CD4-positive, CD25-positive, alpha-beta regulatory T cell (primary cell): ENCODE measurements around the gene MAP2K6. TPM values are rescaled to one million over a fixed set of nuclear protein-coding genes. Genes with fewer than 3 reads are reported as not detected.

Experiments used
- ATAC-seq, 2 donors: fragments of 150-1000 bp; cut with Tn5 transposase; one replicate each; pipeline ENCODE4 v1.10.0; 2021; ENCODE audit warnings: low read depth in 2 of 2, moderate number of reproducible peaks in 2 of 2, moderate library complexity in 1 of 2
- DNase-seq, 3 donors: peaks; one replicate each; pipeline versions ENCODE4 v3.0.0 to v3.0.0-alpha.2; 2012 to 2022; ENCODE audit warnings: mixed read lengths in 1 of 3
- H3K27ac ChIP-seq: one replicate; pipeline ENCODE4 v1.7.0; 2013; ENCODE audit warnings: mild to moderate bottlenecking, low read length; ENCODE audit not compliant: insufficient read depth, poor library complexity, severe bottlenecking
- H3K27me3 ChIP-seq: one replicate; pipeline ENCODE4 v1.7.0; 2013; ENCODE audit warnings: low read length; ENCODE audit not compliant: control insufficient read depth, insufficient read depth
- H3K36me3 ChIP-seq: one replicate; pipeline ENCODE4 v1.7.0; 2013; ENCODE audit warnings: mild to moderate bottlenecking, low read length, moderate library complexity; ENCODE audit not compliant: control insufficient read depth, insufficient read depth
- H3K4me1 ChIP-seq: 2 replicates; pipeline ENCODE4 v1.7.0; 2013; ENCODE audit warnings: mild to moderate bottlenecking, low read length; ENCODE audit not compliant: insufficient read depth, control insufficient read depth, poor library complexity, severe bottlenecking
- H3K4me3 ChIP-seq: one replicate; pipeline ENCODE4 v1.7.0; 2013; ENCODE audit warnings: low read depth, mild to moderate bottlenecking, low read length, moderate library complexity
- H3K9me3 ChIP-seq, 2 experiments: 1 replicate in 1 of 2; 2 replicates in 1 of 2; pipeline ENCODE4 v1.7.0; 2013; ENCODE audit warnings: low read length in 2 of 2, mild to moderate bottlenecking in 1 of 2, moderate library complexity in 1 of 2; ENCODE audit not compliant: control insufficient read depth in 2 of 2
- H3K27ac Mint-ChIP-seq, 3 donors: one replicate each; pipeline ENCODE4 v1.8.0; 2020 to 2022; ENCODE audit warnings: mild to moderate bottlenecking in 3 of 3, mixed read lengths in 3 of 3, moderate library complexity in 2 of 3
- H3K27me3 Mint-ChIP-seq: one replicate; pipeline ENCODE4 v1.8.0; 2022; ENCODE audit warnings: mild to moderate bottlenecking, mixed read lengths
- H3K36me3 Mint-ChIP-seq: one replicate; pipeline ENCODE4 v1.8.0; 2020; ENCODE audit warnings: mixed read lengths
- H3K4me1 Mint-ChIP-seq, 4 donors: one replicate each; pipeline ENCODE4 v1.8.0; 2020 to 2022; ENCODE audit warnings: mixed read lengths in 4 of 4, mild to moderate bottlenecking in 1 of 4
- H3K4me3 Mint-ChIP-seq, 4 donors: one replicate each; pipeline ENCODE4 v1.8.0; 2020 to 2022; ENCODE audit warnings: mild to moderate bottlenecking in 4 of 4, mixed read lengths in 4 of 4, moderate library complexity in 3 of 4
- H3K9me3 Mint-ChIP-seq, 7 donors: one replicate each; pipeline ENCODE4 v1.8.0; 2020 to 2022; ENCODE audit warnings: mixed read lengths in 7 of 7, mild to moderate bottlenecking in 3 of 7, moderate library complexity in 2 of 7
- polyA plus RNA-seq, 4 donors: library from polyadenylated mRNA; unstranded; fragments of 300-500 nt; fragmentation: Illumina TruSeq; gene quantifications; one replicate each; pipeline ENCODE4 v1.2.3, GENCODE V29; 2021
- total RNA-seq: library from RNA; stranded (reverse); gene quantifications from one replicate; pipeline ENCODE4 v1.2.3, GENCODE V29; 2022

MAP2K6 gene
- total and polyA plus RNA-seq, 5 donors from 2014 or later = 10.3 to 17.3 (median 14.0) TPM

GRCh38 chr17:69461951-69462369 lies 47.5 kb downstream of the MAP2K6 start:
- Histone ChIP-seq H3K27ac (no peak overlapping the region), H3K4me1 (no peaks in the 10 kb centered on the region), H3K27me3 (no peaks in the 10 kb centered on the region), H3K9me3 (no peaks in the 10 kb centered on the region), H3K4me3 (no peak overlapping the region), H3K36me3 (no peaks in the 10 kb centered on the region)
- Mint-ChIP-seq H3K4me3 (no peak overlapping the region), H3K9me3 (no peaks in the 10 kb centered on the region), H3K27me3 (no peaks in the 10 kb centered on the region), H3K27ac (no peak overlapping the region), H3K36me3 (peaks cover 4% of the 10 kb centered on the region), H3K4me1 (peaks cover 2 to 14% (median 8%) of the 10 kb centered on the region in 4 donors)
- no peak for ATAC-seq
- no peak for DNase-seq

DNA sequence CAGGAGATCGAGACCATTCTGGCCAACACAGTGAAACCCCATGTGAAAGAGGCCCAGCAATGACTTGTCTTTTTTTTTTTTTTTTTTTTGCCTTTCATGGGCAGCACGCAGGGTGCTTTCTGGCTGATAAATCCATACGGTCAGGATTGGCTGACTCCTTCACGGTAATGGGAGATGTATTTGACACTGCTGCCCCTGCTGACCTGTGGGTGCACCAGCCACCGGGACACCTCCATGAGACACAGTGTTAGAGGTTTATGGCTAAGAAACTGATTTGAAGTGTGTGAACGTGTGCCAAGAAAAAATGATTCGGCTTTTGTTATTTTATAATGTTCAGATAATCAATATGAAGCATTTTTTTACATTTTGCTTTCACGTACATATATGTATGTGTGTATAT lies 48.4 kb downstream of the MAP2K6 start:
- H3K4me1 ChIP-seq = no peaks in the 10 kb centered on the region
- H3K4me1 Mint-ChIP-seq = peaks cover 0 to 13% (median 6%) of the 10 kb centered on the region in 4 donors
- H3K4me3 Mint-ChIP-seq = no peak overlapping the region
- DNase-seq (no peak), ATAC-seq (no peak)
- no peak overlapping the region for H3K4me3 ChIP-seq
- H3K27me3 ChIP-seq = no peaks in the 10 kb centered on the region
- no peaks in the 10 kb centered on the region for H3K9me3 Mint-ChIP-seq
- H3K36me3 Mint-ChIP-seq = no peaks in the 10 kb centered on the region
- H3K9me3 ChIP-seq = no peaks in the 10 kb centered on the region
- H3K27ac ChIP-seq = no peak overlapping the region
- H3K27ac Mint-ChIP-seq = no peak overlapping the region
- H3K36me3 ChIP-seq = no peaks in the 10 kb centered on the region
- H3K27me3 Mint-ChIP-seq = no peaks in the 10 kb centered on the region

DNA sequence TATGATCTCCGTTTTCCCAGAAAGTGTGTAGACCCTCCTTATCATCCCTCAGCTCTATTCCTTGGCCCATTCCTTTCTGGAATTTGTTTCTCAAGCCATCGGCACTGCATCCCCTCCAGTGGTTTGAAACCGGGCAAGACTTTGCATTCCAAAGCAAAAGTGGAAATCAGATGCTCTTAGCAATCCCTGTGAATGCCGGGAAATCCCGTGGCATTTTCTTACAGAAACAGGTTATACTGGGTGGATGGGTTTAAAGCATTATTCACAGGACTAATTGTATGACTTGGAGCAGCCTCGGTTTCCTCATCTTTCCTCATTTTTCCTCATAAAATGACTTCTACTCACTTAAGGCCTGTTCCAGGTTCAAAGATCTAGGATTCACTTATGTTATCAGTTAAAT lies 52.0 kb downstream of the MAP2K6 start:
- Mint-ChIP-seq H3K4me1 (peaks cover 0 to 19% (median 8%) of the 10 kb centered on the region in 4 donors), H3K27me3 (no peaks in the 10 kb centered on the region), H3K9me3 (peaks cover 0 to 1% (median 0%) of the 10 kb centered on the region in 7 donors), H3K36me3 (peaks cover 21% of the 10 kb centered on the region), H3K4me3 (no peak overlapping the region), H3K27ac (no peak overlapping the region)
- H3K27me3 ChIP-seq = no peaks in the 10 kb centered on the region
- no peaks in the 10 kb centered on the region for H3K36me3 ChIP-seq
- no peaks in the 10 kb centered on the region for H3K4me1 ChIP-seq
- H3K27ac ChIP-seq = no peak overlapping the region
- no peaks in the 10 kb centered on the region for H3K9me3 ChIP-seq
- H3K4me3 ChIP-seq = no peak overlapping the region
- DNase-seq (no peak), ATAC-seq (no peak)

DNA sequence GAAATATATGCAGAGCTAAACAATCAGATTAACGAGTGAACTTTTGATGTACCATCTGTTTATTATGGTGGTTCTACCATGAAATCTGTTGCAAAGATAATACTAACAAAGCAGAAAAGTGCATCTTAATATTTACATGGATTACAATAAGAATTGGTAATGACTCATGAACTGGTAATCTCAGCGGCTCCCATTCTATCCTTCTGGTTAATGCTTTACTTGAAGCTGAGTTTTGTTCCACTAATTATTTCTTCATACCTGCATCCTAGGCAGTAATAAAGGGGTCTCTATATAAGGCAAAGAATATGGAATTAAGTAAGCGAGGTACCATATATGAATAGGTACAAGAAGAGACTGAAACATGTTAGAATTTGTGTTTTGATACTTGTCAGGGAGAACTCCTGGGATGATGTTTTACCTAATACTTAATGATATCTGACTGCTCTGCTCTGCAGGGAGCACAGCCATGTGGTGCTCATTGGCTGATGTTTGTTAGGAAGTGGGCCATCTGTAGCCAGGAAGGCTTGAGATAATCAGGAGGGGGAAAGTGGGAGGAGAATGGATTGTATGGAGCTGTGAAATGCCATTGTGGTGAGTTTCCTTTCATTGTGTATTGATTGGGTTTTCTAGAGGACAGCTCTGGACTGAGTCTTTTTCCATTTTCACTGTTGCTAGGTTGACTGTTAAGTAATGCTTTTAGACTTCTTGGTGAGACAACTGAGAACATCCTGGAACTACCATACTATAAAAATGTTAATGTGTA lies 52.6 kb downstream of the MAP2K6 start:
- Mint-ChIP-seq H3K9me3 (peaks cover 0 to 1% (median 0%) of the 10 kb centered on the region in 7 donors), H3K27ac (no peak overlapping the region), H3K27me3 (no peaks in the 10 kb centered on the region), H3K36me3 (peaks cover 21% of the 10 kb centered on the region), H3K4me1 (peaks cover 0 to 19% (median 8%) of the 10 kb centered on the region in 4 donors), H3K4me3 (no peak overlapping the region)
- Histone ChIP-seq H3K27me3 (no peaks in the 10 kb centered on the region), H3K27ac (no peak overlapping the region), H3K36me3 (no peaks in the 10 kb centered on the region), H3K4me3 (no peak overlapping the region), H3K4me1 (no peaks in the 10 kb centered on the region), H3K9me3 (no peaks in the 10 kb centered on the region)
- DNase-seq (no peak), ATAC-seq (no peak)

DNA sequence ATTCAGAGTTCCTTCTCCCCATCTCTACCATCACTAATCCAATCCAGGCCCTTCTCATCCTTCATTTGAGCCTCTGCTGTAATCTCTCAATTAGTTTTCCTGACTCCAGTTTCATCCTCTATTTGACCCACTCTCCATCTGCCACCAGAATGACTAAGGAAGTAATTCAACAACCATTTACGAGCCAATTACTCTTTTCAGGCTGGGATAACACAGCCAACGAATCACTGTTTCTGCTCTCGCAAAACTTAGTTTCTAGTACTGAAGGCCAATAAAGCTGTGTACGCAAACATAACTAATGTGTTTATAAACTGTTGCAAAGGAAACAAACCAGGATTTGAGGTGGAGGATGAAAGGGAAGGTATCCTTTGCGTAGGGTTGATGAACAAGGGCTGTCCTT lies 53.7 kb downstream of the MAP2K6 start:
- Histone ChIP-seq H3K4me3 (no peak overlapping the region), H3K9me3 (no peaks in the 10 kb centered on the region), H3K4me1 (no peaks in the 10 kb centered on the region), H3K27ac (no peak overlapping the region), H3K27me3 (no peaks in the 10 kb centered on the region), H3K36me3 (no peaks in the 10 kb centered on the region)
- no peak overlapping the region for H3K27ac Mint-ChIP-seq
- H3K36me3 Mint-ChIP-seq = peaks cover 21% of the 10 kb centered on the region
- DNase-seq = no peak
- peaks cover 0 to 1% (median 0%) of the 10 kb centered on the region in 7 donors for H3K9me3 Mint-ChIP-seq
- ATAC-seq = no peak
- peaks cover 0 to 19% (median 8%) of the 10 kb centered on the region in 4 donors for H3K4me1 Mint-ChIP-seq
- no peaks in the 10 kb centered on the region for H3K27me3 Mint-ChIP-seq
- no peak overlapping the region for H3K4me3 Mint-ChIP-seq

- no peak for DNase-seq
- Mint-ChIP-seq H3K27ac (peak overlapping the region in 1 of 3 donors; percentile 33), H3K4me1 (peaks cover 0 to 23% (median 8%) of the 10 kb centered on the region in 4 donors), H3K36me3 (peaks cover 21% of the 10 kb centered on the region), H3K9me3 (peaks cover 0 to 1% (median 0%) of the 10 kb centered on the region in 7 donors), H3K4me3 (no peak overlapping the region), H3K27me3 (no peaks in the 10 kb centered on the region)
- Histone ChIP-seq H3K4me1 (no peaks in the 10 kb centered on the region), H3K36me3 (no peaks in the 10 kb centered on the region), H3K27me3 (no peaks in the 10 kb centered on the region), H3K9me3 (no peaks in the 10 kb centered on the region), H3K4me3 (no peak overlapping the region), H3K27ac (no peak overlapping the region)
- ATAC-seq = no peak
Measured at GRCh38 chr17:69470702-69471101, 56.2 kb downstream of the MAP2K6 start.

- peaks cover 21% of the 10 kb centered on the region for H3K36me3 Mint-ChIP-seq
Measured at GRCh38 chr17:69471406-69471805, 56.9 kb downstream of the MAP2K6 start.

More at GRCh38 chr17:69471406-69471805, 56.9 kb downstream of the MAP2K6 start:
- no peaks in the 10 kb centered on the region for H3K36me3 ChIP-seq
- ATAC-seq (no peak), DNase-seq (no peak)
- Mint-ChIP-seq H3K4me1 (peaks cover 0 to 21% (median 10%) of the 10 kb centered on the region in 4 donors), H3K9me3 (peaks cover 0 to 1% (median 0%) of the 10 kb centered on the region in 7 donors), H3K4me3 (no peak overlapping the region), H3K27me3 (no peaks in the 10 kb centered on the region), H3K27ac (no peak overlapping the region)
- H3K27ac ChIP-seq = no peak overlapping the region
- no peaks in the 10 kb centered on the region for H3K4me1 ChIP-seq
- no peak overlapping the region for H3K4me3 ChIP-seq
- H3K27me3 ChIP-seq = no peaks in the 10 kb centered on the region
- H3K9me3 ChIP-seq = no peaks in the 10 kb centered on the region
